ENCODE results near the gene KRT35. TPM values are rescaled to one million over a fixed set of nuclear protein-coding genes. Genes with fewer than 3 reads are reported as not detected.

KRT35 gene
- total RNA-seq, 1 experiment from 2014 or later, result not detected

- no peak for TF ChIP-seq JUND (IDR thresholded peaks at IDR 0.05)
- TF ChIP-seq MAX (IDR thresholded peaks at IDR 0.05), result no peak
- no peak for TF ChIP-seq SIN3A (IDR thresholded peaks at IDR 0.05; ENCODE audit: low read depth)
- no peak for TF ChIP-seq ATF3 (IDR thresholded peaks at IDR 0.05)
- no peak for TF ChIP-seq SRF (IDR thresholded peaks at IDR 0.05; ENCODE audit: low read depth)
These were observed 12.6 kb downstream of the KRT35 start (continued) for GRCh38 chr17:41468346-41468745.

- BruUV-seq (replicated peaks), result no TSS peak
- peaks cover 3 to 7% of the 10 kb centered on the region in 2 experiments; a peak in 1 of 4 replicates for H3K9me3 ChIP-seq (ENCODE audit: control insufficient read depth in 1 of 2, insufficient read depth in 1 of 2, low read depth in 1 of 2, low read length in 2 of 2)
- no peak for TF ChIP-seq TCF7L2 (IDR thresholded peaks at IDR 0.05; ENCODE audit: borderline replicate concordance, extremely low read depth, insufficient read depth, insufficient read length)
- TF ChIP-seq EZH2phosphoT487 (IDR thresholded peaks at IDR 0.05; ENCODE audit: borderline replicate concordance), result no peak
- TF ChIP-seq YY1 (IDR thresholded peaks at IDR 0.05; ENCODE audit: extremely low read depth, insufficient replicate concordance, low read depth, low read length), result no peak
- TF ChIP-seq SRF (IDR thresholded peaks at IDR 0.05; ENCODE audit: low read depth), result no peak
- TF ChIP-seq REST (IDR thresholded peaks at IDR 0.05; ENCODE audit: low read depth), result no peak
- TF ChIP-seq CEBPB (IDR thresholded peaks at IDR 0.05; ENCODE audit: low read depth), result no peak
- TF ChIP-seq ATF3 (IDR thresholded peaks at IDR 0.05), result no peak
- TF ChIP-seq MAX (IDR thresholded peaks at IDR 0.05), result no peak
- no peak for TF ChIP-seq SP1 (IDR thresholded peaks at IDR 0.05; ENCODE audit: low read depth)
- no peak for TF ChIP-seq RAD21 (IDR thresholded peaks at IDR 0.05; ENCODE audit: low read depth)
- H3K4me1 ChIP-seq (ENCODE audit: control insufficient read depth in 1 of 2, insufficient read depth in 2 of 2, low read length in 2 of 2), result peaks cover 15 to 26% of the 10 kb centered on the region in 2 experiments
- no peaks in the 10 kb centered on the region for H3K79me2 ChIP-seq (ENCODE audit: insufficient read depth, low read length)
- no peaks in the 10 kb centered on the region for H3K36me3 ChIP-seq (ENCODE audit: control insufficient read depth in 1 of 2, insufficient read depth in 2 of 2, low read length in 2 of 2)
- ChIA-PET POLR2A (no interaction called here), CTCF (no interaction called here), RAD21 (ENCODE audit: low non-redundant PET in 1 of 2, low total read pairs in 2 of 2, uncharacterized antibody in 2 of 2, unreplicated experiment in 2 of 2) (no interaction called here)
- ATAC-seq (no peak), DNase-seq (ENCODE audit: low read depth, low spot score) (no peak)
- no peak overlapping the region for H3K9ac ChIP-seq (ENCODE audit: low read length)
- no peaks in the 10 kb centered on the region for H3K9me2 ChIP-seq (ENCODE audit: insufficient read depth)
- H3K27me3 ChIP-seq (ENCODE audit: insufficient read depth, low read length), result no peaks in the 10 kb centered on the region
- intact Hi-C loops (cut with micrococcal nuclease), result no loop called here
- H4K20me1 ChIP-seq (ENCODE audit: insufficient read depth), result no peaks in the 10 kb centered on the region
- H3K4me3 ChIP-seq (replicated peaks in 1 of 2; ENCODE audit: low read depth in 1 of 2, low read length in 2 of 2), result no peak overlapping the region
- H3K27ac ChIP-seq (ENCODE audit: low read depth, low read length), result no peak overlapping the region
- H2AFZ ChIP-seq (ENCODE audit: low read depth, low read length, poor library complexity, severe bottlenecking), result no peak overlapping the region
- no peak overlapping the region for H3K4me2 ChIP-seq (ENCODE audit: low read length)
These were observed 13.4 kb downstream of the KRT35 start for GRCh38 chr17:41467561-41467960.

Measured in HCT116 (cell line).